ENCODE measurements around the gene APLN. TPM values are rescaled to one million over a fixed set of nuclear protein-coding genes. Genes with fewer than 3 reads are reported as not detected.

APLN gene
- total RNA-seq, 1 donor from 2014 or later = 0.43 TPM

GRCh38 chrX:129661369-129661768 is 6.6 kb upstream of the APLN start:
- DNase-seq (ENCODE audit: low read depth) = no peak

- no peak for DNase-seq (ENCODE audit: low read depth)
Measured at GRCh38 chrX:129659861-129660260, 5.1 kb upstream of the APLN start.

GRCh38 chrX:129659141-129659540 is 4.4 kb upstream of the APLN start:
- DNase-seq (ENCODE audit: low read depth) = no peak

- DNase-seq (ENCODE audit: low read depth) = no peak
Measured at GRCh38 chrX:129658429-129658828, 3.7 kb upstream of the APLN start.

- no peak for DNase-seq (ENCODE audit: low read depth)
Measured at GRCh38 chrX:129655547-129656249, 942 bp upstream of the APLN start.

- no peak for DNase-seq (ENCODE audit: low read depth)
Measured at GRCh38 chrX:129653971-129654651, 645 bp downstream of the APLN start.

GRCh38 chrX:129653181-129653970 is 1.4 kb downstream of the APLN start:
- DNase-seq (ENCODE audit: low read depth) = peak; percentile 40

- DNase-seq (ENCODE audit: low read depth) = no peak
Measured at GRCh38 chrX:129652565-129653169, 2.1 kb downstream of the APLN start.

- no peak for DNase-seq (ENCODE audit: low read depth)
Measured at GRCh38 chrX:129651756-129652564, 2.8 kb downstream of the APLN start.

- no peak for DNase-seq (ENCODE audit: low read depth)
Measured at GRCh38 chrX:129650821-129651510, 3.8 kb downstream of the APLN start.

GRCh38 chrX:129650183-129650689 is 4.5 kb downstream of the APLN start:
- no peak for DNase-seq (ENCODE audit: low read depth)

- no peak for DNase-seq (ENCODE audit: low read depth)
Measured at GRCh38 chrX:129649268-129650182, 5.2 kb downstream of the APLN start.

GRCh38 chrX:129648514-129649267 is 6.1 kb downstream of the APLN start:
- no peak for DNase-seq (ENCODE audit: low read depth)

GRCh38 chrX:129647418-129648410 is 7.0 kb downstream of the APLN start:
- no peak for DNase-seq (ENCODE audit: low read depth)

- no peak for DNase-seq (ENCODE audit: low read depth)
Measured at GRCh38 chrX:129646566-129647417, 8.0 kb downstream of the APLN start.

GRCh38 chrX:129642641-129643040 is 12.1 kb downstream of the APLN start:
- DNase-seq (ENCODE audit: low read depth) = no peak

Measured in myocyte (in vitro differentiated cells).